ENCODE measurements around the gene SBF2. TPM values are rescaled to one million over a fixed set of nuclear protein-coding genes. Genes with fewer than 3 reads are reported as not detected.

The SBF2 gene
- total RNA-seq (36.7 and 42.4 TPM in 2 replicates), polyA plus RNA-seq (15.4 and 17.3 TPM in 2 replicates), polyA minus RNA-seq (58.1 and 80.1 TPM in 2 replicates), Bru-seq, nascent RNA (percentile 85 among the genes with signal in this experiment), BruChase-seq, experiment 1, labeled RNA remaining after a 6-hour chase (percentile 69 among the genes with signal in this experiment), BruChase-seq, experiment 2, labeled RNA remaining after a 2-hour chase (percentile 77 among the genes with signal in this experiment)
- polyA plus RNA-seq (2011; cell fraction: cytosol; rRNA removed), result 19.9 and 24.1 TPM in 2 replicates
- 53.1 and 58.4 TPM in 2 replicates for polyA plus RNA-seq (2011; cell fraction: nucleus; rRNA removed)
- polyA plus RNA-seq (2012), result 17.9 and 19.2 TPM in 2 replicates
- 18.7 TPM for polyA minus RNA-seq (2011; cell fraction: cytosol; rRNA and poly(A)+ RNA removed)
- polyA minus RNA-seq (2011; cell fraction: nucleus; rRNA and poly(A)+ RNA removed), result 85.3 and 127 TPM in 2 replicates
- long read RNA-seq, full-length matches to known transcripts, result 1 of 17 reads
- long read RNA-seq, partial matches to known transcripts, result 9 of 17 reads
- long read RNA-seq, other reads (novel, unspliced or antisense), result 7 of 17 reads

- FAIRE-seq (peak; percentile 95), DNase-seq (ENCODE audit: low read depth, low spot score) (peak; percentile 92)
- TF ChIP-seq FOS (IDR thresholded peaks at IDR 0.05; ENCODE audit: borderline replicate concordance, insufficient read depth, low read length), result peak; percentile 75
- peak; percentile 5 for TF ChIP-seq GATA2 (IDR thresholded peaks at IDR 0.05; ENCODE audit: insufficient read depth, insufficient read length, low read depth, low read length)
- TF ChIP-seq JUN (IDR thresholded peaks at IDR 0.05; ENCODE audit: borderline replicate concordance, insufficient read depth, insufficient read length, low read depth), result peak; percentile 33
- TF ChIP-seq EZH2 (IDR thresholded peaks at IDR 0.05; ENCODE audit: borderline replicate concordance, low read depth, low read length, severe bottlenecking), result no peak
- TF ChIP-seq MYC (IDR thresholded peaks at IDR 0.05; ENCODE audit: low read depth, low read length), result no peak
- TF ChIP-seq POLR2A (IDR thresholded peaks at IDR 0.05; ENCODE audit: low read depth, low read length), result peak; percentile 99
- peak; percentile 98 for TF ChIP-seq POLR2AphosphoS5 (IDR thresholded peaks at IDR 0.05; ENCODE audit: insufficient read depth, low read depth, low read length)
- no peak for TF ChIP-seq MAX (IDR thresholded peaks at IDR 0.05; ENCODE audit: insufficient read depth, insufficient read length)
- no peak for TF ChIP-seq CTCF (IDR thresholded peaks at IDR 0.05; ENCODE audit: extremely low read depth in 1 of 2, insufficient read depth in 1 of 2, low read depth in 1 of 2, low read length in 2 of 2)
- peak within 1 kb of the TSS; percentile 67 for H3K27ac ChIP-seq (ENCODE audit: insufficient read depth, low read depth, low read length)
- H4K20me1 ChIP-seq (replicated peaks; ENCODE audit: control insufficient read depth, extremely low read depth, insufficient read depth, low read length), result no peaks in the 10 kb centered on the region
- peak within 1 kb of the TSS; percentile 93 for H3K4me2 ChIP-seq (ENCODE audit: insufficient read depth, low read length)
- H3K4me3 ChIP-seq (replicated peaks in 1 of 3; ENCODE audit: insufficient read depth in 1 of 3, low read depth in 1 of 3, low read length in 3 of 3), result peak within 1 kb of the TSS; percentile 34 to 96 (median 57)
- dilution Hi-C loops (cut with MboI; ENCODE audit: extremely low pct_ligation_motif_present, low sequenced_read_pairs), result no loop called here
- ChIA-PET CTCF (interaction anchor here (1.1 to 1.8 kb wide), 5 partner anchors 9 to 86 kb away, joined by 4 to 9 read pairs (median 5); partner anchors contain the start of gene ADM), POLR2A (interaction anchor here (1.0 kb wide), 2 partner anchors 11 to 12 kb away, joined by 3 read pairs; partner anchors contain the start of gene ADM)
- no peaks in the 10 kb centered on the region for H3K9me1 ChIP-seq (replicated peaks; ENCODE audit: control insufficient read depth, extremely low read depth, insufficient read depth, low read length)
- H2AFZ ChIP-seq (ENCODE audit: low read depth, low read length), result peak within 1 kb of the TSS; percentile 48
- peaks cover 29% of the 10 kb centered on the region for H3K4me1 ChIP-seq (ENCODE audit: control insufficient read depth, extremely low read depth, insufficient read depth, low read length)
- no peaks in the 10 kb centered on the region for H3K27me3 ChIP-seq (ENCODE audit: control insufficient read depth in 2 of 2, insufficient read depth in 2 of 2, low read length in 2 of 2)
- peaks cover 43% of the 10 kb centered on the region for H3K79me2 ChIP-seq (ENCODE audit: control insufficient read depth, insufficient read depth, low read length)
- H3K9me3 ChIP-seq (replicated peaks; ENCODE audit: control insufficient read depth, insufficient read depth, low read length), result no peaks in the 10 kb centered on the region
- BruUV-seq (replicated peaks), result TSS peak; percentile 53
- intact Hi-C loops (cut with micrococcal nuclease), result loop anchor here (1.0 kb wide), 1 partner anchor 10 kb away; no protein-coding TSS in a partner anchor
- H3K9ac ChIP-seq (replicated peaks; ENCODE audit: extremely low read depth, insufficient read depth, low read length), result peak within 1 kb of the TSS; percentile 80
- peaks cover 0 to 2% of the 10 kb centered on the region in 2 experiments for H3K36me3 ChIP-seq (ENCODE audit: control insufficient read depth in 2 of 2, extremely low read depth in 1 of 2, insufficient read depth in 2 of 2, low read length in 2 of 2)
Observed at GRCh38 chr11:10293423-10294289, at the start of gene SBF2. Gene SBF2 (minus strand): TSS chr11:10294219. CDS start chr11:10294069, 150 bp downstream.
